Spleen (tissue), 11 donors: ENCODE measurements around the gene LRBA. TPM values are rescaled to one million over a fixed set of nuclear protein-coding genes. Genes with fewer than 3 reads are reported as not detected.

Experiments used
- DNase-seq: peaks from one replicate; pipeline ENCODE4 v3.0.0-alpha.2; 2020
- H3K27ac ChIP-seq, 8 donors: fragments of 200-600 bp; sonication (generic) in 7 of 8; 1 replicate in 4 of 8; 2 replicates in 4 of 8; pipeline versions ENCODE4 v1.5.0 to v1.8.0; 2016 to 2021; ENCODE audit warnings: inconsistent platforms in 4 of 8, mild to moderate bottlenecking in 4 of 8, moderate library complexity in 1 of 8
- H3K27me3 ChIP-seq, 7 donors: fragments of 200-600 bp; sonication (generic) in 6 of 7; replicated peaks in 1 of 7; 1 replicate in 4 of 7; 2 replicates in 3 of 7; pipeline versions ENCODE4 v1.5.0 to v1.8.0; 2016 to 2021; ENCODE audit warnings: inconsistent platforms in 3 of 7, mild to moderate bottlenecking in 1 of 7
- H3K36me3 ChIP-seq, 6 donors: fragments of 200-600 bp; sonication (generic) in 5 of 6; 1 replicate in 4 of 6; 2 replicates in 2 of 6; pipeline versions ENCODE4 v1.5.0 to v1.8.0; 2016 to 2021; ENCODE audit warnings: inconsistent platforms in 2 of 6
- H3K4me1 ChIP-seq, 6 donors: fragments of 200-600 bp; sonication (generic) in 5 of 6; 1 replicate in 3 of 6; 2 replicates in 3 of 6; pipeline versions ENCODE4 v1.5.0 to v1.8.0; 2016 to 2021; ENCODE audit warnings: inconsistent platforms in 3 of 6
- H3K4me3 ChIP-seq, 8 donors: fragments of 200-600 bp; sonication (generic) in 7 of 8; 1 replicate in 4 of 8; 2 replicates in 4 of 8; pipeline versions ENCODE4 v1.5.0 to v1.8.0; 2016 to 2021; ENCODE audit warnings: inconsistent platforms in 4 of 8, mild to moderate bottlenecking in 4 of 8, moderate library complexity in 2 of 8
- H3K9me3 ChIP-seq, 8 donors: fragments of 200-600 bp; sonication (generic) in 7 of 8; 1 replicate in 4 of 8; 2 replicates in 4 of 8; pipeline versions ENCODE4 v1.5.0 to v1.8.0; 2016 to 2021; ENCODE audit warnings: inconsistent platforms in 4 of 8
- POLR2A ChIP-seq, 3 donors: fragments of 450-650 bp; IDR thresholded peaks; one replicate each; pipeline ENCODE4 v1.5.1; 2017; ENCODE audit warnings: antibody characterized with exemption in 3 of 3, mild to moderate bottlenecking in 1 of 3
- POLR2AphosphoS5 ChIP-seq, 3 donors: sonication (generic); formaldehyde crosslinking; IDR thresholded peaks; one replicate each; pipeline ENCODE4 v1.5.1; 2017; ENCODE audit warnings: antibody characterized with exemption in 3 of 3
- WGBS, 5 donors: extraction: QIAGEN DNeasy Blood & Tissue Kit in 3 of 5; methylation state at CpG; one replicate each; pipeline versions ENCODE4 v1.1.5 to v1.1.7; 2013 to 2018; 5-methylcytosine and 5-hydroxymethylcytosine counted together
- intact Hi-C: fragments of 100-400 bp; cut with DNase I; formaldehyde crosslinking; loops from one replicate; pipeline ENCODE4 v1.15.0; 2023; ENCODE audit warnings: low total_unique reads
- polyA plus RNA-seq, 3 donors: library from polyadenylated mRNA; stranded (reverse); fragments of 200-250 nt; gene quantifications; one replicate each; pipeline ENCODE4 v1.2.1, GENCODE V29; 2013
- total RNA-seq, 7 donors: library from RNA; depleted of rRNA in 3 of 7; stranded (reverse); fragments of >200 nt in 3 of 7; fragmentation: NEBNext Ultra II Directional in 4 of 7; extraction: Animal tissue kit (Norgen Biotek cat#: 25700) in 4 of 7; gene quantifications; one replicate each; pipeline versions ENCODE4 v1.1.0 to v1.2.1, GENCODE V29; 2016 to 2021
- TF ChIP-seq, protein P1 (sequence below), 11 experiments: fragments of 200-600 bp in 7 of 11; fragments of 450-650 bp in 4 of 11; sonication (generic) in 4 of 11; IDR thresholded peaks in 8 of 11; conservative IDR thresholded peaks in 3 of 11; 1 replicate in 7 of 11; 2 replicates in 4 of 11; pipeline versions ENCODE4 v1.4.0 to v1.8.0; 2016 to 2021; ENCODE audit warnings: antibody characterized with exemption in 11 of 11, inconsistent platforms in 4 of 11, mild to moderate bottlenecking in 1 of 11
- donor health status: healthy with polysubstance abuse.
- donor health status: DM: no; HTN: no; CAD: no; lungs with moderate emphysema.
- donor health status: DM: no; HTN: no; CAD: no.
- donor health status: Bipolar disorder and iron deficiency.
- donor health status: healthy.
- donor health status: DM: no; HTN: no; CAD: no.
- donor health status: DM: yes; HTN: yes; CAD: no.

Gene LRBA
- total and polyA plus RNA-seq, 10 donors: 8.2 to 84.9 (median 50.5) TPM

DNA sequence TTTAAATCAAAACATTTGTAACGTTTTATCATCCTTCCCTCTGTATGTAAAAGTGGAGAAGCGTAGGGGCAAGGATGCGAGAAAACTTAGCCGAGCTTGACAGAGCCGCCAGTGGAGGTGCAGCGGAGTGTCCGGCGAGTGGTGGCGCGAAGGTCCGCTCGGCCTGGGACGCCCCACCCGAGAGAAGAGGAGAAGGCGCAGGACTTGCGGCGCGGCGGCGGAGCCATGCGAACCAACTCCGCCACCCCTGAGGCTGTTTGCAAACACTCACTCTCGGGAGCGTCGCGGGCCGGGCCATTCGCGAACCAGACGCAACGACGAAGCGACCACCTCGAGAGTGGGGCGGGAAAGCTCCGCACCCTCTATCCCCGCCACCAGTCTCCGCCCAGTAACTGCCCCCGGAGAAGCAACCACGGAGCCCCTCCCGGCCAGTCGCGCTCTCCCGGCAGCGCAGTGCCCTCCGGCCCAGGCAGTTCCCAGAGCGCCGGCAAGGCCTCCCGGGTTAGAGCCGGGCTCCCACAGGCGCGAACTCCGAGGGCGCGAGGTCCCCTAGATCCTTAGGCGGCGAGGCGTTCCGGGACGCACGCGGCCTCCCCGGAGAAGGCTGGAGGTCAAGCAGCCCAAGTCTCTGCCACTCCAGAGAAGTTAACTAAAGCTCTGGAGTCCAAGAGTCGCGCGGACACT is 435.4 kb downstream of the LRBA start:
- peak in 1 of 3 donors; percentile 14 for TF ChIP-seq POLR2AphosphoS5 (IDR thresholded peaks at IDR 0.05)
- TF ChIP-seq, protein P1, sequence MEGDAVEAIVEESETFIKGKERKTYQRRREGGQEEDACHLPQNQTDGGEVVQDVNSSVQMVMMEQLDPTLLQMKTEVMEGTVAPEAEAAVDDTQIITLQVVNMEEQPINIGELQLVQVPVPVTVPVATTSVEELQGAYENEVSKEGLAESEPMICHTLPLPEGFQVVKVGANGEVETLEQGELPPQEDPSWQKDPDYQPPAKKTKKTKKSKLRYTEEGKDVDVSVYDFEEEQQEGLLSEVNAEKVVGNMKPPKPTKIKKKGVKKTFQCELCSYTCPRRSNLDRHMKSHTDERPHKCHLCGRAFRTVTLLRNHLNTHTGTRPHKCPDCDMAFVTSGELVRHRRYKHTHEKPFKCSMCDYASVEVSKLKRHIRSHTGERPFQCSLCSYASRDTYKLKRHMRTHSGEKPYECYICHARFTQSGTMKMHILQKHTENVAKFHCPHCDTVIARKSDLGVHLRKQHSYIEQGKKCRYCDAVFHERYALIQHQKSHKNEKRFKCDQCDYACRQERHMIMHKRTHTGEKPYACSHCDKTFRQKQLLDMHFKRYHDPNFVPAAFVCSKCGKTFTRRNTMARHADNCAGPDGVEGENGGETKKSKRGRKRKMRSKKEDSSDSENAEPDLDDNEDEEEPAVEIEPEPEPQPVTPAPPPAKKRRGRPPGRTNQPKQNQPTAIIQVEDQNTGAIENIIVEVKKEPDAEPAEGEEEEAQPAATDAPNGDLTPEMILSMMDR (IDR thresholded peaks at IDR 0.05 in 8 of 11, conservative IDR thresholded peaks at IDR 0.05 in 3 of 11): no peak
- intact Hi-C loops: no loop called here
- peaks cover 0 to 5% (median 0%) of the 10 kb centered on the region in 7 donors for H3K27me3 ChIP-seq
- peaks cover 2 to 53% (median 20%) of the 10 kb centered on the region in 6 donors for H3K36me3 ChIP-seq
- peak; percentile 73 for DNase-seq
- H3K4me3 ChIP-seq: peak overlapping the region in 7 of 8 donors; percentile 2 to 44 (median 13)
- WGBS, 5 donors: 67 to 89% (median 79%) methylated on average over 65 to 66 of the region's 66 CpGs
- H3K9me3 ChIP-seq: peaks cover 0 to 28% (median 13%) of the 10 kb centered on the region in 8 donors
- no peak overlapping the region for H3K27ac ChIP-seq
- no peaks in the 10 kb centered on the region for H3K4me1 ChIP-seq

DNA sequence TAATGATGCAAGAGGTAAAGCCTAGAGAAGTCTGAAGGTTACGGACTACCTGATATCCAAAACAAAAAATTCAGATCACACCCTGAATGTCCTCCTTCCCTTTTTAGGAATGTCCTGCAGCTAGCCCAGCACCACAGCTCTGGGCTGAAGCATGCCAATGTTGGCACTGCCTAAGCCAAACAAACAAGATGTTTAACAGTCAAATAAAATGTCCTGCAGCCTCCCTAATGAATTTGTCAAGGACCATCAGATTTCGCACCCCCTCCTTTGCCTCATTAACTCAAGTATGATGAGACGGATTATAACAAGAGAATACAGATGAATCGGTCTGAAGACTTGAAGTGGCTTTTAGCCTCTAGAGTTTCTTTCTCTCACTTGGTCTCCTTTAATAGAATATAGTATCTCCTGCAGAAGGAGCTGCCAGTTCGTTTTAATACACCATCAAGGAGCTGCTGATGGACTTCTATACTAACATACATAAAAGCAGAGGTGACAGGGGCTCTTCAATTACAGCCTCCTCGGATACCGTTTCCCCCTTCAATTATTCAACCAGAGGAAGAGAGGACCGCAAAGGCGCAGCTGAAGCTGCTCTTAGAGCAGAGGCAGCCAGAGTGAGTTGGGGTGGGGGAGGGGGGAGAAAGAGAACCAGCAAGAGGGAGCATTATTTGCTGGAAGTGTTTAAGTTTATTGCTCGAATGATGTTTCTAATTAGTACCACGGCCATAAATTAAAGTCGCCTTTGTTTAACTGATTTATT is 436.2 kb downstream of the LRBA start:
- TF ChIP-seq POLR2A (IDR thresholded peaks at IDR 0.05): no peak
- TF ChIP-seq, protein P1 (IDR thresholded peaks at IDR 0.05 in 8 of 11, conservative IDR thresholded peaks at IDR 0.05 in 3 of 11): no peak
- TF ChIP-seq POLR2AphosphoS5 (IDR thresholded peaks at IDR 0.05): no peak
- peaks cover 0 to 5% (median 0%) of the 10 kb centered on the region in 7 donors for H3K27me3 ChIP-seq
- H3K4me3 ChIP-seq: peak overlapping the region in 1 of 8 donors; percentile 30
- H3K4me1 ChIP-seq: no peaks in the 10 kb centered on the region
- 88 to 95% (median 90%) methylated on average over 12 of the region's 12 CpGs for WGBS, 5 donors
- intact Hi-C loops: no loop called here
- H3K27ac ChIP-seq: no peak overlapping the region
- no peak for DNase-seq
- peaks cover 0 to 25% (median 13%) of the 10 kb centered on the region in 8 donors for H3K9me3 ChIP-seq
- peaks cover 2 to 45% (median 18%) of the 10 kb centered on the region in 6 donors for H3K36me3 ChIP-seq

DNA sequence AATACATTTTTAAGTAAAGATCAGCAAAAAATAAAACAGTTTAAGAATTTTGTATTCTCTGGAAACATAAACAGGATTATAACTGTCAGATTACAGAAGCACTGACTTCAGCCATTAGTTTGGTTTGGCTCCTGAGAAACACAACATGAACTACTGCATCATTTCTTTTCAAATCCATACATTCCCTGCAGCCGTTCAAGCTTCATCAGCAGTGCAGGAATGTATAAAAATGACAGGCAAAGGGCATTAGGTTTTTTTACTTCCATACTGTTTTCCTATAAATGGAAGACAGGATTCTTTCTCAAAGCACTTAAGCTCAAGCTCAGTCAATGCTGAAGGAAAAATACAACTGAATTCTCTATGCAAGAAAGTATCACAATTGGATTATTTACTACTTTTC is 437.3 kb downstream of the LRBA start:
- TF ChIP-seq, protein P1 (IDR thresholded peaks at IDR 0.05 in 8 of 11, conservative IDR thresholded peaks at IDR 0.05 in 3 of 11): no peak
- TF ChIP-seq POLR2AphosphoS5 (IDR thresholded peaks at IDR 0.05) (no peak), POLR2A (IDR thresholded peaks at IDR 0.05) (no peak)
- intact Hi-C loops: no loop called here
- H3K36me3 ChIP-seq: peaks cover 0 to 34% (median 6%) of the 10 kb centered on the region in 6 donors
- no peak overlapping the region for H3K4me3 ChIP-seq
- no peaks in the 10 kb centered on the region for H3K4me1 ChIP-seq
- peaks cover 0 to 14% (median 5%) of the 10 kb centered on the region in 8 donors for H3K9me3 ChIP-seq
- no peak for DNase-seq
- H3K27me3 ChIP-seq: peaks cover 0 to 5% (median 0%) of the 10 kb centered on the region in 7 donors
- 92 to 100% (median 98%) methylated on average over 1 of the region's 1 CpG for WGBS, 5 donors
- no peak overlapping the region for H3K27ac ChIP-seq

DNA sequence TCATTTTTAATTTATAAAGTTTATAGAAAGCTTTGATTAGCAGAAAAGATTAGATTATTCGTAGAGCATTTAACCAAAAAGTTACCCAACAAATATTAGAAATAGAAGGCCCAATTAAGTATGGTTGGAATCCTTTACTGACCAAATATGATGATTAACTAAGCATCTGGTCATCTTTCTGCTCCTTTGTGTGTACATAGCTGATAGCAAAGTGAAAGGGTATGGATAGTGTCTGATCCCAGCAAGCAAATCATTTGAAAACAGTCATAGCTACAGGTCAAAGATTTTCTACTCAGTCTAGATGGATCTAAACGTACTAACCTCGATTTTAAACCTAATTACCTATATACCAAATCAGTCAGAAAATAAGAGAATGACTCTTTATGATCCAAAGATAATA is 440.4 kb downstream of the LRBA start:
- Histone ChIP-seq H3K4me3 (no peak overlapping the region), H3K27ac (no peak overlapping the region), H3K4me1 (no peaks in the 10 kb centered on the region), H3K27me3 (peaks cover 0 to 3% (median 0%) of the 10 kb centered on the region in 7 donors), H3K36me3 (peaks cover 0 to 14% (median 2%) of the 10 kb centered on the region in 6 donors), H3K9me3 (peaks cover 0 to 2% (median under 1%) of the 10 kb centered on the region in 8 donors)
- DNase-seq: no peak
- intact Hi-C loops: no loop called here
- 95 to 99% (median 97%) methylated on average over 3 of the region's 3 CpGs for WGBS, 5 donors
- TF ChIP-seq POLR2AphosphoS5 (IDR thresholded peaks at IDR 0.05) (no peak), POLR2A (IDR thresholded peaks at IDR 0.05) (no peak)
- TF ChIP-seq, protein P1 (IDR thresholded peaks at IDR 0.05 in 8 of 11, conservative IDR thresholded peaks at IDR 0.05 in 3 of 11): no peak
